ENCODE measurements around the gene ID2.

- TF ChIP-seq POLR2AphosphoS5 (IDR thresholded peaks at IDR 0.05) = no peak
- no peak for TF ChIP-seq CTCF (IDR thresholded peaks at IDR 0.05)
- no peak for TF ChIP-seq POLR2A (IDR thresholded peaks at IDR 0.05)
Measured at GRCh38 chr2:8670580-8670979, 11.3 kb upstream of the ID2 start.
